ENCODE results near the gene PTGES.

GRCh38 chr9:129732946-129733631 lies 19.8 kb downstream of the PTGES start:
- TF ChIP-seq POLR2A (IDR thresholded peaks at IDR 0.05; ENCODE audit: low read depth, low read length) (no peak), POLR2AphosphoS5 (IDR thresholded peaks at IDR 0.05; ENCODE audit: low read depth, low read length) (no peak), TAF1 (IDR thresholded peaks at IDR 0.05; ENCODE audit: low read depth, low read length) (no peak)

Data from GM12891 (cell line).